22Rv1 (cell line): ENCODE measurements around the gene HES5.

Experiments
- ZFX ChIP-seq: fragments of 450-650 bp; IDR thresholded peaks from 2 replicates; pipeline ENCODE4 v1.6.1; 2017; ENCODE audit warnings: antibody characterized with exemption, borderline replicate concordance
- TF ChIP-seq, protein P1 (sequence below): fragments of 450-650 bp; IDR thresholded peaks from 2 replicates; pipeline ENCODE4 v1.5.1; 2017; ENCODE audit warnings: mild to moderate bottlenecking

DNA sequence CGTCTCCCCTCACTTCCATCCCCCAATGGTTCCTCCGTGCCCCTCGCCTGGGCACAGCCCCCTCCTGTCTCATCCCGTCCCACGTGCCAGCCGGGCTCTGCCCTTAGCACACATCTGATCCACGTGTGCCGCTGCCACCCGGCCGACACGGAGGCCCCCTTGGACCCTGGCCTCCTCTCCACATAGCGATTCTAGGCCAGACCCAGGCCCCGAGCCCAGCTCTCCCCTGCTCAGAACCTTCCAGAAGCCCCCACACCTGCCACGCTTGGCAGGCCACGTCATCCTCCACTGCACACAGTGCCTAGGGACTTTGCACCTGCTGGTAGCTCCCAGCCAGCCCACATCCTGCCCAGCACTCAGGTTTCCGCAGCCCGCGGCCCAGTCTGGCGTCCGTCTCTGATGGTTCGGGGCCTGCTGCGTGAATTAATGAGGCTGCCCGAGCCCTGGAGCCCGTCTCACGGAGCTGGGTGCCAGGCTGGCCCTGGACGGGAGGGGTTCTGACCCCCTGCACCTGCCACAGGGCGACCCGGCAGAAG is 33.9 kb downstream of the HES5 start:
- TF ChIP-seq, protein P1, sequence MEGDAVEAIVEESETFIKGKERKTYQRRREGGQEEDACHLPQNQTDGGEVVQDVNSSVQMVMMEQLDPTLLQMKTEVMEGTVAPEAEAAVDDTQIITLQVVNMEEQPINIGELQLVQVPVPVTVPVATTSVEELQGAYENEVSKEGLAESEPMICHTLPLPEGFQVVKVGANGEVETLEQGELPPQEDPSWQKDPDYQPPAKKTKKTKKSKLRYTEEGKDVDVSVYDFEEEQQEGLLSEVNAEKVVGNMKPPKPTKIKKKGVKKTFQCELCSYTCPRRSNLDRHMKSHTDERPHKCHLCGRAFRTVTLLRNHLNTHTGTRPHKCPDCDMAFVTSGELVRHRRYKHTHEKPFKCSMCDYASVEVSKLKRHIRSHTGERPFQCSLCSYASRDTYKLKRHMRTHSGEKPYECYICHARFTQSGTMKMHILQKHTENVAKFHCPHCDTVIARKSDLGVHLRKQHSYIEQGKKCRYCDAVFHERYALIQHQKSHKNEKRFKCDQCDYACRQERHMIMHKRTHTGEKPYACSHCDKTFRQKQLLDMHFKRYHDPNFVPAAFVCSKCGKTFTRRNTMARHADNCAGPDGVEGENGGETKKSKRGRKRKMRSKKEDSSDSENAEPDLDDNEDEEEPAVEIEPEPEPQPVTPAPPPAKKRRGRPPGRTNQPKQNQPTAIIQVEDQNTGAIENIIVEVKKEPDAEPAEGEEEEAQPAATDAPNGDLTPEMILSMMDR: no peak
- no peak for TF ChIP-seq ZFX
